OCI-LY3 (cell line): ENCODE results near the gene REG1A.

Source experiments
- H2AFZ ChIP-seq: fragments of 200-600, 300-600 bp; shearing (Covaris generic); 2 replicates; pipeline ENCODE4 v1.6.0; 2014; ENCODE audit warnings: antibody characterized with exemption, low read depth, low read length
- H3K27ac ChIP-seq: fragments of 200-600, 300-600 bp; sonication (generic); 2 replicates; pipeline ENCODE4 v1.5.1; 2014; ENCODE audit warnings: mild to moderate bottlenecking, low read length, moderate library complexity, mixed read lengths
- H3K27me3 ChIP-seq: fragments of 200-600, 300-600 bp; sonication (generic); 2 replicates; pipeline ENCODE4 v1.6.1; 2014; ENCODE audit warnings: low read depth, low read length, mixed read lengths
- H3K36me3 ChIP-seq: fragments of 200-600, 300-600 bp; sonication (generic); replicated peaks from 2 replicates; pipeline ENCODE3; 2014; ENCODE audit warnings: low read depth, low read length, mixed read lengths
- H3K4me1 ChIP-seq: fragments of 300-600, 200-600 bp; sonication (generic); 2 replicates; pipeline ENCODE4 v1.6.1; 2014; ENCODE audit warnings: low read length, mixed read lengths
- H3K4me2 ChIP-seq: fragments of 200-600, 300-600 bp; sonication (generic); 2 replicates; pipeline ENCODE4 v1.6.1; 2014; ENCODE audit warnings: low read length, mixed read lengths
- H3K4me3 ChIP-seq: fragments of 300-600, 200-600 bp; sonication (generic); 2 replicates; pipeline ENCODE4 v1.5.1; 2014; ENCODE audit warnings: antibody characterized with exemption, mild to moderate bottlenecking, low read length, moderate library complexity
- H3K79me2 ChIP-seq: fragments of 300-600, 200-600 bp; shearing (Covaris generic); 2 replicates; pipeline ENCODE4 v1.6.1; 2014; ENCODE audit warnings: mild to moderate bottlenecking, low read length, mixed read lengths
- H3K9ac ChIP-seq: fragments of 300-600, 200-600 bp; shearing (Covaris generic); 2 replicates; pipeline ENCODE4 v1.6.0; 2014; ENCODE audit warnings: mild to moderate bottlenecking, low read length, moderate library complexity
- H3K9me3 ChIP-seq: fragments of 200-600, 300-600 bp; shearing (Covaris generic); 2 replicates; pipeline ENCODE4 v1.6.1; 2014; ENCODE audit warnings: low read length, mixed read lengths; ENCODE audit not compliant: insufficient read depth
- H4K20me1 ChIP-seq: fragments of 200-600, 300-600 bp; sonication (generic); 2 replicates; pipeline ENCODE4 v1.6.1; 2016; ENCODE audit warnings: low read length, mixed read lengths; ENCODE audit not compliant: insufficient read depth
- CTCF ChIP-seq: fragments of 200-600, 300-600 bp; sonication (generic); IDR thresholded peaks from 2 replicates; pipeline ENCODE4 v1.5.1; 2014; ENCODE audit warnings: antibody characterized with exemption, low read length, low read depth
- EZH2phosphoT487 ChIP-seq: fragments of 200-600 bp; shearing (Covaris generic); IDR thresholded peaks from 2 replicates; pipeline ENCODE4 v1.6.1; 2018; ENCODE audit warnings: antibody characterized with exemption, mixed run types, low read depth

REG1A gene

GRCh38 chr2:79114797-79115494, 5.3 kb upstream of the REG1A start:
- Histone ChIP-seq H2AFZ (no peak overlapping the region), H3K9ac (no peak overlapping the region), H3K36me3 (no peaks in the 10 kb centered on the region), H3K27ac (no peak overlapping the region), H3K27me3 (no peaks in the 10 kb centered on the region), H3K4me3 (no peak overlapping the region), H3K9me3 (no peaks in the 10 kb centered on the region), H4K20me1 (no peaks in the 10 kb centered on the region), H3K4me2 (no peak overlapping the region), H3K4me1 (peaks cover 8% of the 10 kb centered on the region; the same call in 1 of the 2 replicates), H3K79me2 (no peaks in the 10 kb centered on the region)
- no peak for TF ChIP-seq EZH2phosphoT487
- no peak for TF ChIP-seq CTCF

- H3K36me3 ChIP-seq = no peaks in the 10 kb centered on the region
- TF ChIP-seq EZH2phosphoT487 (no peak), CTCF (no peak)
- H3K27ac ChIP-seq = no peak overlapping the region
- H3K27me3 ChIP-seq = no peaks in the 10 kb centered on the region
- no peaks in the 10 kb centered on the region for H3K9me3 ChIP-seq
- no peaks in the 10 kb centered on the region for H3K79me2 ChIP-seq
- peaks cover 8% of the 10 kb centered on the region; the same call in 1 of the 2 replicates for H3K4me1 ChIP-seq
- no peak overlapping the region for H3K4me2 ChIP-seq
- H3K4me3 ChIP-seq = no peak overlapping the region
- no peak overlapping the region for H3K9ac ChIP-seq
- no peaks in the 10 kb centered on the region for H4K20me1 ChIP-seq
- H2AFZ ChIP-seq = no peak overlapping the region
These were observed 3.0 kb upstream of the REG1A start for GRCh38 chr2:79116997-79117928.

- H2AFZ ChIP-seq = no peak overlapping the region
- no peak for TF ChIP-seq EZH2phosphoT487
- no peak for TF ChIP-seq CTCF
- H3K9me3 ChIP-seq = no peaks in the 10 kb centered on the region
- no peaks in the 10 kb centered on the region for H3K36me3 ChIP-seq
- no peak overlapping the region for H3K27ac ChIP-seq
- H4K20me1 ChIP-seq = no peaks in the 10 kb centered on the region
- no peaks in the 10 kb centered on the region for H3K4me1 ChIP-seq
- no peaks in the 10 kb centered on the region for H3K27me3 ChIP-seq
- H3K79me2 ChIP-seq = no peaks in the 10 kb centered on the region
- no peak overlapping the region for H3K4me2 ChIP-seq
- no peak overlapping the region for H3K4me3 ChIP-seq
- H3K9ac ChIP-seq = no peak overlapping the region
These were observed 2.4 kb downstream of the REG1A start for GRCh38 chr2:79122676-79123075.

GRCh38 chr2:79124907-79125720, 4.8 kb downstream of the REG1A start:
- H3K36me3 ChIP-seq = no peaks in the 10 kb centered on the region
- no peaks in the 10 kb centered on the region for H3K9me3 ChIP-seq
- H3K27ac ChIP-seq = no peak overlapping the region
- no peaks in the 10 kb centered on the region for H3K27me3 ChIP-seq
- no peak overlapping the region for H3K4me2 ChIP-seq
- H3K9ac ChIP-seq = no peak overlapping the region
- no peak overlapping the region for H2AFZ ChIP-seq
- no peaks in the 10 kb centered on the region for H4K20me1 ChIP-seq
- no peak for TF ChIP-seq EZH2phosphoT487
- TF ChIP-seq CTCF = no peak
- H3K4me3 ChIP-seq = no peak overlapping the region
- H3K79me2 ChIP-seq = no peaks in the 10 kb centered on the region
- H3K4me1 ChIP-seq = no peaks in the 10 kb centered on the region
